NCI-H2227 (cell line): ENCODE results near the gene LYRM1.

ENCODE experiments used
- DNase-seq: peaks from one replicate; lab custom pipeline; 2025; ENCODE audit not compliant: unreplicated experiment; lab: John Stamatoyannopoulos, UW

The LYRM1 gene

DNA sequence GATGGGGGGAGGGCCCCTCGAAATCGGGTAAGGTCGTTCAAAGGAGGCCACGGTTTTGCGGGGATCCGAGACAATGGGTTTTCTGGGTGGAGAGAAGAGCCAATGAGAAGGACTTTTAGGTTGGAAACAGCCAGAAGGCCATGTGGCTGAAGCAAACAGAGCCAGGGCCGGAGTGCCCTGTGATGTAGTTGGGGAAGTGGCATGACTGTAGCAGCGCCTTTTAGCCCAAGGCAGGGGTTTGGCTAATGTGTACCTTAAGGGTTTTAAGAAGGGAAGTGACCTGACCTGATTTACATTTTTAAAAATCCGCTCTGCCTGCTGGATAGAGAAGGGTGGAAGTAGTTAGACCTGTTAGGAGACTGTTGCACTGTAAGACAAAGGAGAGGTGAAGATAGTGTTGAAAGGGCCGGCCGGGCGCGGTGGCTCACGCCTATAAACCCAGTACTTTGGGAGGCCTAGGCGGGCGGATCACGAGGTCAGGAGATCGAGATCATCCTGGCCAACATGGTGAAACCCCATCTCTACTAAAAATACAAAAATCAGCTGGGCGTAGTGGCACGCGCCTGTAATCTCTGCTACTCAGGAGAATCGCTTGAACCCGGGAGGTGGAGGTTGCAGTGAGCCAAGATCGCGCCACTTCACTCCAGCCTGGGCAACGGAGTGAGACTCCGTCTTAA, 1.0 kb downstream of the LYRM1 start:
- peak; percentile 65 for DNase-seq

DNA sequence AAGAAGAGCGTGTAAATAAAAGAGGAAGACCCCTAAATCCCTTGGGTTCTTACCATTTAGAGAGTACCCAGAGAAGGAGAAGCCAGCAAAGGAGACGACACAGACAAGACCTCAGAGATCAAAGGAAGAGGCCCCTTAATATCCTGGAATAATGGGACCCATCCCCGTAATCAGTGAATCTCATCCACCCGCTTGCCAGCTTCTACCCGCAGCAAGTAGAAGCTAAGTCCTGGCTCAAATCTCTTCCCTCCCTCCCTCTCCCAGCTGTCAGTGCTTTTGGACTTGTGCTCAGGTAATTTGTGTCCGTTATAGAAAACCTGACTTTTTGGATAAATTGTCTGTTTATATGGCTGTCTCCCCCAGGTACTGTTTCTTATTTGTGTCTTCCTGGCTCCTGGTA, 1.9 kb downstream of the LYRM1 start:
- DNase-seq = no peak

GRCh38 chr16:20903116-20903898, 2.7 kb downstream of the LYRM1 start:
- DNase-seq = no peak

GRCh38 chr16:20903899-20904506, 3.4 kb downstream of the LYRM1 start:
- no peak for DNase-seq

- no peak for DNase-seq
Observed at GRCh38 chr16:20904507-20905081, 4.0 kb downstream of the LYRM1 start.

GRCh38 chr16:20905576-20905975, 5.0 kb downstream of the LYRM1 start:
- no peak for DNase-seq

GRCh38 chr16:20906341-20907255, 6.0 kb downstream of the LYRM1 start:
- no peak for DNase-seq

GRCh38 chr16:20910781-20911321, 10.3 kb downstream of the LYRM1 start:
- DNase-seq = no peak

DNA sequence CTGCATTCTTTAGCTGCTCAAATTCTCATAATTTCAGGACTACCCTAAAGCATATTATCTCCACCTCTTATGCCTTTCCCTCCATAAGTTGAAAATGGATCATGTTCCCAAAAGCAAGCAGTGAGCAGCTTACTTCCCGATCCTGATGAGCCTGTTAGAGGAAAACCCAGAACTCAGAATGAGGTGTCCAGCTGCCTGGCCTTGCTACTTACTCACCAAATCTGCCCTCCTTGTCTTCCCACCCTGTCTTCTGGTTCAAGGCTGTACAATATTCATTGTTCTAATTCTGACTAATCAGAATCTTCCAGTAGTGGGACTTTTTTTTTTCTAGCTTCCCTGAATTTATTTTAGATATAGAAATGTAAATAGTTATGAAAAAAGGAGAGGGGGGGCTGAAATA, 10.8 kb downstream of the LYRM1 start:
- no peak for DNase-seq

GRCh38 chr16:20916289-20916688, 15.7 kb downstream of the LYRM1 start:
- no peak for DNase-seq

DNA sequence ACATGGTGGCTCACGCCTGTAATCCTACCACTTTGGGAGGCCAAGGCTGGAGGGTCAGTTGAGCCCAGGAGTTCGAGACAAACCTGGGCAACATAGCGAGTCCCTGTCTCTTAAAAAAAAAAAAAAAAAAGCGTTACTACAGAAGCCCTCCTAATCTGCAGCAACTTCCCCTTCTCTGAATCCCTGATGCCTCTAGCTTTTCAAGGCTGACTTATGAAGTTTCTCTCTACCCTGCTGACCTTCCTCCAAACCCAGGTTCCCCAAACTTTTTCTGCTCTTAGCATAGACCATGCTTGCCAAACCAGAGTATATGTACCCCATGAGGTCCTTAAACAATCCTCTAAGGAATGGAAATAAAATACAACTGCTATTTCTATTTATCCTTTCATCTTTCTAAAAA, 16.4 kb downstream of the LYRM1 start:
- no peak for DNase-seq

DNA sequence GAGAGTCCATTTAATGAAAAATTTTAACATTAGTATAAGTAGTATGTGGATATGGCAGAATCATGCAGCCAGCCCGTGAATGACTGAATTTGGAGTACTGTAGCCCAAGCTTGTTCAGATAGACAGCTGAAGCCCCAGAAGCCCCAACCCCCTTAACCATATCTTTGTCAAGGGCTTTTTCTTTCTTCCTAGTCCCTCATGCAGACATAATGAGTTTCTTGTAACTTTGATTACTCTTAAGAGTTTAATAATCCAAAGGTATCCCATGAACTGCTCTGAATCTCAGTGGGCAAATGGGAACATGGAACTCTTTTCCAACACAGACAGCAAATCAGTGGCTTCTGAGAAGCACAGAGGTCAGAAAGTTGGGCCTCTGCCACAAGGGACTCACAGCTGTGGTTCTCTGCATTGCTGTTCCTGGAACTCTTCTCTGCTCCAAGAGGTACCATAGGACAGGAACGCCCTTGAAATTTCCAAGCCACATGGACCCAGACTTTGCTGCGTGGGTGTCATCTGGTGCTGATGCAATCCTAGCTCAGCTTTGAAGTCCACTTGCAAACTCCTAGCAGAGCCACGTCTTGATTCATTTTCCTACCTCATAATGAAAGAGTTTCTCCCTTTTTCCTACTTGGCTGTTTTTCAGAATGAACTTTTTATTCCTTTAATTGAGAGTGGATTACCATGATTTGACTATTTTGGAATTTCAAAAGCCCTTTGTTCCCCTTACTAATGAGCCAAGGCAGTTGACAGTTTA, 18.1 kb downstream of the LYRM1 start:
- no peak for DNase-seq

- DNase-seq = no peak
Observed at GRCh38 chr16:20920091-20920490, 19.5 kb downstream of the LYRM1 start.

DNA sequence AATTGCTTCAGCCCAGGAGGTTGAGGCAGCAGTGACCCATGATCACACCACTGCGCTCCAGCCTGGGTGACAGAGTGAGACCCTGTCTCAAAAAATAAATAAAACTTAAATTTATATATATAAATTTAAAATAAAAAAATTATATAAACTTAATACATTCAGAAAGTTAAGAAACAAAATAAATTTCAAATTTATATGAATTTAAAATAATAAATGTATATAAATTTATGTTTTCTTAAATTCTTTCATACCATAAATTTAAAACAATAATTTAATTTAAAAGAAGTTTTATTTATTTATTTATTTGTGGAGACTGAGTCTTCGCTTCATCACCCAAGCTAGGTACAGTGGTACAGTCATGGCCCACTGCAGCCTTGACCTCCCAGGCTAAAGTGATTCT, 20.2 kb downstream of the LYRM1 start:
- DNase-seq = no peak

DNA sequence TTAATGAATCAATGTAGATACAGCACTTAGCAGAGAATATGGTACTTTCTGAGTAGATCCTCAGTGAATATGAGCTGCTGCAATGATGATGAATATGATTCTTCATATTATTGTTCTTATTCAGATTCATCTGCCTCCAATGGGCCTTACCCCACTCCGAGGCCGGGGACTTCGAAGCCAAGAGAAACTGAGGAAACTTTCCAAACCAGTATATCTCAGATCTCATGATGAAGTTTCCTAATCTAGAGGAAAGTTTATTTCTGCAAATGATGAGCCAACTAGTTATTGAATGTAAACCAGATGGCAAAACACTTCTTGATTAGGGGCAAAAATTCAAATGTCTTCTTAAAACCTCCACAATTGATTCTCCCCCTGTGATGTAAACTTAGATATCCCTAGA, 23.3 kb downstream of the LYRM1 start:
- no peak for DNase-seq

DNA sequence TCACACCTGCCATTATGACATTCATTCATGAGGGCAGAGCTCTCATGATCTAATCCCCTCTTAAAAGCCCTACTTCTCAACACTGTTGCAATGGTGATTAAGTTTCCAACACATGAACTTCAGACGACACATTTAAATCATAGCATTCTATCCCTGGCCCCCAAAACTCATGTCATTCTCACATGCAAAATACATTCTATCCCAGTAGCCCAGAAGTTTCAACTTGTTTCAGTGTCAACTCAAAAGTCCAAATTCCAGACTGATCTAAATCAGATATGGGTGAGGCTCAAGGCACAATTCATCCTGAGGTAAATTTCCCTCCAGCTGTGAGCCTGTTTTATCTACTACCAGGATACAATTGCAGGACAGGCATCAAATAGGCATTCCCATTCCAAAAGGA, 25.2 kb downstream of the LYRM1 start:
- no peak for DNase-seq

DNA sequence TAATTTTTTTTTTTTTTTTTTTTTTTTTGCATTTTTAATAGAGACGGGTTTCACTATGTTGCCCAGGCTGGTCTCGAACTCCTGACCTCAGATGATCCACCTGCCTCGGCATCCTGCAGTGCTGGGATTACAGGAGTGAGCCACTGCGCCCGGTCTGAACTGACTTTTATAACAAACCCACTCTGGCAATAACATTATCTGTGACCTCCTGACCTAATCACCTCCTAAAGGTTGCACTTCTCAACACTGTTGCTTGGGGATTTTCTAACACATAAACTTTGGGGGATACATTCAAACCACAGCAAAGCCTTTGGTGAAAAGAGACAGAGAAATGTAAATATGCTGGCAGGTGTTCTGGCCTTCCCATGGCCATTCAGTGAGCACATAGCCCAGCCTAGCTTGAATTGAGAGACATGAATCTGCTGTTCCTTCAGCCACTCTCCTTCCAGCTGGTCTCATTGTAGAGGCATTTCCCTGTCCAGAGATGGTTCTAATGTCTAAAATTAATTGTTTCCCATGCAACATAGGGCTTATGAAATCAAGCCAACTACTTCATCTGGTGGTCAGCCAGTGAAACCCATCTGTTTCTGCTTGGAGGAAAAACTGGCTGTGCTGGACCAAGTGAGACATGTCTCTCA, 28.3 kb downstream of the LYRM1 start:
- no peak for DNase-seq

GRCh38 chr16:20929676-20930364, 29.2 kb downstream of the LYRM1 start:
- peak; percentile 78 for DNase-seq

DNA sequence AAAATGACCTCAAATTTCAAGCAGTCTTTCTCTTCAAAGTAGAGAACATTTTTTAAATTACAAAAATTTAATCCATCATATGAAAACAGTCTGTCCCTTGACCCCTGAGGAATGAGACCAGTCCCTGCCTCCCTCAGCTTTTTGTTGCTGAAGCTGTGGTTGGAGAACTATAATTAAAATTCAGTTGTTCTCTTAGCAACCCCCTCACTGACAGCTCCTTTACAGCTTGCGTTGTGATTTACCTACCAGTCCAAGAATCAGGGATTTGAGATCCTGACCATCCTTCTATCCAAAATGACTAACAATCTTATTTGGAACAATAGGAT, 29.8 kb downstream of the LYRM1 start:
- peak; percentile 78 for DNase-seq
